Lung (tissue), 12 donors: ENCODE measurements around the gene CLSTN1. TPM values are rescaled to one million over a fixed set of nuclear protein-coding genes. Genes with fewer than 3 reads are reported as not detected.

Experiments
- ATAC-seq: fragments of 200-7000 bp; cut with Tn5 transposase; one replicate; pipeline ENCODE4 v1.9.1; 2020; ENCODE audit warnings: moderate number of reproducible peaks; ENCODE audit not compliant: insufficient read depth, low FRiP score
- DNase-seq, 3 donors: peaks; one replicate each; pipeline ENCODE4 v3.0.0-alpha.2; 2013 to 2017
- H3K27ac ChIP-seq, 2 donors: one replicate each; pipeline ENCODE4 v1.5.1; 2013; ENCODE audit warnings: mild to moderate bottlenecking in 2 of 2, moderate library complexity in 2 of 2, control low read depth in 1 of 2, inconsistent platforms in 1 of 2, low read depth in 1 of 2, low read length in 1 of 2
- H3K27me3 ChIP-seq, 3 donors: one replicate each; pipeline ENCODE4 v1.5.1; 2013; ENCODE audit warnings: low read length in 2 of 3; ENCODE audit not compliant: control insufficient read depth in 3 of 3, insufficient read depth in 3 of 3
- H3K36me3 ChIP-seq, 4 donors: one replicate each; pipeline ENCODE4 v1.5.1; 2013; ENCODE audit warnings: low read length in 4 of 4, mild to moderate bottlenecking in 1 of 4, moderate library complexity in 1 of 4; ENCODE audit not compliant: control insufficient read depth in 4 of 4, insufficient read depth in 4 of 4
- H3K4me1 ChIP-seq, 5 donors: one replicate each; pipeline ENCODE4 v1.5.1; 2013; ENCODE audit warnings: low read length in 5 of 5, mild to moderate bottlenecking in 2 of 5, moderate library complexity in 1 of 5; ENCODE audit not compliant: control insufficient read depth in 5 of 5, insufficient read depth in 5 of 5
- H3K4me3 ChIP-seq: one replicate; pipeline ENCODE4 v1.5.1; 2013; ENCODE audit warnings: mild to moderate bottlenecking, control low read depth, moderate library complexity
- H3K9ac ChIP-seq, 2 donors: one replicate each; pipeline ENCODE4 v1.5.1; 2013; ENCODE audit warnings: low read length in 2 of 2, control low read depth in 1 of 2; ENCODE audit not compliant: insufficient read depth in 1 of 2
- H3K9me3 ChIP-seq, 4 donors: one replicate each; pipeline ENCODE4 v1.5.1; 2013; ENCODE audit warnings: low read length in 3 of 4, mild to moderate bottlenecking in 1 of 4, moderate library complexity in 1 of 4; ENCODE audit not compliant: control insufficient read depth in 4 of 4, insufficient read depth in 3 of 4
- CTCF ChIP-seq: IDR thresholded peaks from 2 replicates; pipeline ENCODE4 v1.5.1; 2012; ENCODE audit warnings: mild to moderate bottlenecking; ENCODE audit errors: control extremely low read depth, extremely low read depth
- WGBS, 2 donors: extraction: QIAGEN DNeasy Blood & Tissue Kit; methylation state at CpG; one replicate each; pipeline ENCODE4 v1.1.7; 2013; 5-methylcytosine and 5-hydroxymethylcytosine counted together
- polyA plus RNA-seq, 2 donors: library from polyadenylated mRNA; stranded (reverse); fragments of 200-250 nt; gene quantifications; one replicate each; pipeline ENCODE4 v1.2.1, GENCODE V29; 2013
- total RNA-seq, 2 donors: library from RNA; depleted of rRNA in 1 of 2; stranded (reverse); fragments of >200 nt in 1 of 2; gene quantifications; one replicate each; pipeline ENCODE4 v1.2.1, GENCODE V29; 2014 to 2021
- donor health status: control.
- donor health status: control.
- donor health status: Bipolar disorder and iron deficiency.
- donor health status: healthy.
- donor health status: DM: yes; HTN: yes; CAD: no.

The CLSTN1 gene
- total and polyA plus RNA-seq, 4 donors: 37.1 to 88.0 (median 61.8) TPM

GRCh38 chr1:9688599-9688998 lies 135.2 kb downstream of the CLSTN1 start:
- Histone ChIP-seq H3K4me3 (no peak overlapping the region), H3K4me1 (peaks cover 0 to 24% (median 0%) of the 10 kb centered on the region in 5 donors), H3K27ac (no peak overlapping the region), H3K27me3 (peaks cover 0 to 22% (median 17%) of the 10 kb centered on the region in 3 donors), H3K9ac (no peak overlapping the region), H3K36me3 (no peaks in the 10 kb centered on the region), H3K9me3 (no peaks in the 10 kb centered on the region)
- DNase-seq (no peak), ATAC-seq (no peak)
- no peak for TF ChIP-seq CTCF
- WGBS, 2 donors: 57 to 73% methylated on average over 14 of the region's 14 CpGs

- Histone ChIP-seq H3K27me3 (peaks cover 0 to 22% (median 17%) of the 10 kb centered on the region in 3 donors), H3K4me1 (peaks cover 0 to 24% (median 0%) of the 10 kb centered on the region in 5 donors), H3K9me3 (no peaks in the 10 kb centered on the region), H3K4me3 (no peak overlapping the region), H3K36me3 (no peaks in the 10 kb centered on the region), H3K9ac (no peak overlapping the region), H3K27ac (no peak overlapping the region)
- TF ChIP-seq CTCF: no peak
- 16 to 26% methylated on average over 34 of the region's 34 CpGs for WGBS, 2 donors
- ATAC-seq (no peak), DNase-seq (peak; percentile 8 to 35 (median 27))
Measured at GRCh38 chr1:9687874-9688582, 135.7 kb downstream of the CLSTN1 start.

GRCh38 chr1:9687120-9687873 lies 136.5 kb downstream of the CLSTN1 start:
- no peak overlapping the region for H3K9ac ChIP-seq
- H3K4me3 ChIP-seq: no peak overlapping the region
- H3K9me3 ChIP-seq: no peaks in the 10 kb centered on the region
- no peaks in the 10 kb centered on the region for H3K36me3 ChIP-seq
- TF ChIP-seq CTCF: no peak
- ATAC-seq: peak; percentile 20
- peaks cover 0 to 22% (median 17%) of the 10 kb centered on the region in 3 donors for H3K27me3 ChIP-seq
- H3K4me1 ChIP-seq: peaks cover 0 to 24% (median 0%) of the 10 kb centered on the region in 5 donors
- DNase-seq: peak; percentile 55 to 73 (median 61)
- WGBS, 2 donors: 0 to 1% methylated on average over 36 to 42 of the region's 42 CpGs
- H3K27ac ChIP-seq: no peak overlapping the region
